ENCODE measurements around the gene NOTCH2.
"Not testable (repeated sequence)": the region's sequence is repeated elsewhere in the genome, so short reads cannot be mapped to it uniquely, and the experiment has no call there.

- TF ChIP-seq, protein P1, sequence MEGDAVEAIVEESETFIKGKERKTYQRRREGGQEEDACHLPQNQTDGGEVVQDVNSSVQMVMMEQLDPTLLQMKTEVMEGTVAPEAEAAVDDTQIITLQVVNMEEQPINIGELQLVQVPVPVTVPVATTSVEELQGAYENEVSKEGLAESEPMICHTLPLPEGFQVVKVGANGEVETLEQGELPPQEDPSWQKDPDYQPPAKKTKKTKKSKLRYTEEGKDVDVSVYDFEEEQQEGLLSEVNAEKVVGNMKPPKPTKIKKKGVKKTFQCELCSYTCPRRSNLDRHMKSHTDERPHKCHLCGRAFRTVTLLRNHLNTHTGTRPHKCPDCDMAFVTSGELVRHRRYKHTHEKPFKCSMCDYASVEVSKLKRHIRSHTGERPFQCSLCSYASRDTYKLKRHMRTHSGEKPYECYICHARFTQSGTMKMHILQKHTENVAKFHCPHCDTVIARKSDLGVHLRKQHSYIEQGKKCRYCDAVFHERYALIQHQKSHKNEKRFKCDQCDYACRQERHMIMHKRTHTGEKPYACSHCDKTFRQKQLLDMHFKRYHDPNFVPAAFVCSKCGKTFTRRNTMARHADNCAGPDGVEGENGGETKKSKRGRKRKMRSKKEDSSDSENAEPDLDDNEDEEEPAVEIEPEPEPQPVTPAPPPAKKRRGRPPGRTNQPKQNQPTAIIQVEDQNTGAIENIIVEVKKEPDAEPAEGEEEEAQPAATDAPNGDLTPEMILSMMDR (IDR thresholded peaks at IDR 0.05; ENCODE audit: low read depth, low read length, missing input control): not testable (repeated sequence)
- TF ChIP-seq, protein P2, sequence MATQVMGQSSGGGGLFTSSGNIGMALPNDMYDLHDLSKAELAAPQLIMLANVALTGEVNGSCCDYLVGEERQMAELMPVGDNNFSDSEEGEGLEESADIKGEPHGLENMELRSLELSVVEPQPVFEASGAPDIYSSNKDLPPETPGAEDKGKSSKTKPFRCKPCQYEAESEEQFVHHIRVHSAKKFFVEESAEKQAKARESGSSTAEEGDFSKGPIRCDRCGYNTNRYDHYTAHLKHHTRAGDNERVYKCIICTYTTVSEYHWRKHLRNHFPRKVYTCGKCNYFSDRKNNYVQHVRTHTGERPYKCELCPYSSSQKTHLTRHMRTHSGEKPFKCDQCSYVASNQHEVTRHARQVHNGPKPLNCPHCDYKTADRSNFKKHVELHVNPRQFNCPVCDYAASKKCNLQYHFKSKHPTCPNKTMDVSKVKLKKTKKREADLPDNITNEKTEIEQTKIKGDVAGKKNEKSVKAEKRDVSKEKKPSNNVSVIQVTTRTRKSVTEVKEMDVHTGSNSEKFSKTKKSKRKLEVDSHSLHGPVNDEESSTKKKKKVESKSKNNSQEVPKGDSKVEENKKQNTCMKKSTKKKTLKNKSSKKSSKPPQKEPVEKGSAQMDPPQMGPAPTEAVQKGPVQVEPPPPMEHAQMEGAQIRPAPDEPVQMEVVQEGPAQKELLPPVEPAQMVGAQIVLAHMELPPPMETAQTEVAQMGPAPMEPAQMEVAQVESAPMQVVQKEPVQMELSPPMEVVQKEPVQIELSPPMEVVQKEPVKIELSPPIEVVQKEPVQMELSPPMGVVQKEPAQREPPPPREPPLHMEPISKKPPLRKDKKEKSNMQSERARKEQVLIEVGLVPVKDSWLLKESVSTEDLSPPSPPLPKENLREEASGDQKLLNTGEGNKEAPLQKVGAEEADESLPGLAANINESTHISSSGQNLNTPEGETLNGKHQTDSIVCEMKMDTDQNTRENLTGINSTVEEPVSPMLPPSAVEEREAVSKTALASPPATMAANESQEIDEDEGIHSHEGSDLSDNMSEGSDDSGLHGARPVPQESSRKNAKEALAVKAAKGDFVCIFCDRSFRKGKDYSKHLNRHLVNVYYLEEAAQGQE (IDR thresholded peaks at IDR 0.05): not testable (repeated sequence)
- TF ChIP-seq GABPA (IDR thresholded peaks at IDR 0.05 in 1 of 2, conservative IDR thresholded peaks at IDR 0.05 in 1 of 2); TAF1 (conservative IDR thresholded peaks at IDR 0.05); EGR1 (IDR thresholded peaks at IDR 0.05; ENCODE audit: low read depth in 2 of 2); FOXA1 (IDR thresholded peaks at IDR 0.05): not testable (repeated sequence)
- TF ChIP-seq, protein P3, sequence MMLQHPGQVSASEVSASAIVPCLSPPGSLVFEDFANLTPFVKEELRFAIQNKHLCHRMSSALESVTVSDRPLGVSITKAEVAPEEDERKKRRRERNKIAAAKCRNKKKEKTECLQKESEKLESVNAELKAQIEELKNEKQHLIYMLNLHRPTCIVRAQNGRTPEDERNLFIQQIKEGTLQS (IDR thresholded peaks at IDR 0.05): not testable (repeated sequence)
Measured at GRCh38 chr1:120007850-120008249, 61.6 kb downstream of the NOTCH2 start.
